Fibroblast of mammary gland (primary cell): Measurements from ENCODE around the gene LOXL3.

Experiments used
- DNase-seq: peaks from one replicate; pipeline ENCODE4 v3.0.0-alpha.2; 2010; ENCODE audit warnings: low read depth
- H3K4me3 ChIP-seq: 2 replicates; pipeline ENCODE4 v1.5.1; 2011; ENCODE audit warnings: low read depth, mild to moderate bottlenecking, low read length, moderate library complexity; ENCODE audit not compliant: control insufficient read depth
- CTCF ChIP-seq: conservative IDR thresholded peaks from 2 replicates; pipeline ENCODE4 v1.5.1; 2011; ENCODE audit warnings: low read depth, low read length, inconsistent platforms; ENCODE audit not compliant: control insufficient read depth, insufficient read depth

The LOXL3 gene

GRCh38 chr2:74556831-74557370, 3.2 kb upstream of the LOXL3 start:
- H3K4me3 ChIP-seq, result no peak overlapping the region
- DNase-seq, result no peak
- TF ChIP-seq CTCF, result no peak

- no peak for TF ChIP-seq CTCF
- no peak overlapping the region for H3K4me3 ChIP-seq
- no peak for DNase-seq
Measured at GRCh38 chr2:74556159-74556558, 2.4 kb upstream of the LOXL3 start.

GRCh38 chr2:74555610-74556103, 1.9 kb upstream of the LOXL3 start:
- TF ChIP-seq CTCF, result no peak
- no peak for DNase-seq
- H3K4me3 ChIP-seq, result peak overlapping the region; percentile 98

GRCh38 chr2:74554820-74555531, 1.2 kb upstream of the LOXL3 start:
- TF ChIP-seq CTCF, result no peak
- peak; percentile 19 for DNase-seq
- peak overlapping the region; percentile 98 for H3K4me3 ChIP-seq

- H3K4me3 ChIP-seq, result peak overlapping the region; percentile 98
- peak; percentile 32 for DNase-seq
- no peak for TF ChIP-seq CTCF
Measured at GRCh38 chr2:74552914-74553811, 579 bp downstream of the LOXL3 start.

- no peak for DNase-seq
- no peak for TF ChIP-seq CTCF
- H3K4me3 ChIP-seq, result peak overlapping the region; percentile 98
Measured at GRCh38 chr2:74551942-74552913, 1.5 kb downstream of the LOXL3 start.
